COLO668 (cell line): Measurements from ENCODE around the gene MEIKIN.

Experiments used
- DNase-seq: peaks from one replicate; lab custom pipeline; 2025; ENCODE audit not compliant: unreplicated experiment; lab: John Stamatoyannopoulos, UW

MEIKIN gene

GRCh38 chr5:131945551-131946168 is at the start of gene MEIKIN:
Gene MEIKIN (minus strand): TSS chr5:131945663. CDS start chr5:131945505, 158 bp downstream.
- no peak for DNase-seq

- DNase-seq: no peak
Measured at GRCh38 chr5:131994533-131995226, 49.2 kb upstream of the MEIKIN start.

- DNase-seq: no peak
Measured at GRCh38 chr5:131994090-131994489, 48.6 kb upstream of the MEIKIN start.

- no peak for DNase-seq
Measured at GRCh38 chr5:131993676-131994075, 48.2 kb upstream of the MEIKIN start.

GRCh38 chr5:131992370-131992769 is 46.9 kb upstream of the MEIKIN start:
- DNase-seq: no peak

GRCh38 chr5:131991593-131992324 is 46.3 kb upstream of the MEIKIN start:
- no peak for DNase-seq

- no peak for DNase-seq
Measured at GRCh38 chr5:131990716-131991115, 45.3 kb upstream of the MEIKIN start.

GRCh38 chr5:131988601-131989000 is 43.1 kb upstream of the MEIKIN start:
- no peak for DNase-seq

- no peak for DNase-seq
Measured at GRCh38 chr5:131987251-131987650, 41.8 kb upstream of the MEIKIN start.

- DNase-seq: no peak
Measured at GRCh38 chr5:131986161-131986912, 40.9 kb upstream of the MEIKIN start.

- DNase-seq: no peak
Measured at GRCh38 chr5:131984956-131985665, 39.6 kb upstream of the MEIKIN start.

GRCh38 chr5:131983244-131983771 is 37.8 kb upstream of the MEIKIN start:
- DNase-seq: no peak

- DNase-seq: no peak
Measured at GRCh38 chr5:131981516-131981915, 36.1 kb upstream of the MEIKIN start.

GRCh38 chr5:131980696-131981095 is 35.2 kb upstream of the MEIKIN start:
- DNase-seq: no peak

GRCh38 chr5:131979816-131980215 is 34.4 kb upstream of the MEIKIN start:
- no peak for DNase-seq

- DNase-seq: no peak
Measured at GRCh38 chr5:131977212-131977604, 31.7 kb upstream of the MEIKIN start.

- DNase-seq: no peak
Measured at GRCh38 chr5:131976414-131977211, 31.1 kb upstream of the MEIKIN start.

GRCh38 chr5:131974956-131975726 is 29.7 kb upstream of the MEIKIN start:
- DNase-seq: no peak

GRCh38 chr5:131974622-131974955 is 29.1 kb upstream of the MEIKIN start:
- no peak for DNase-seq
